GM21367 (cell line): ENCODE results near the gene CLPX.
"Not testable (repeated sequence)": the region's sequence is repeated elsewhere in the genome, so short reads cannot be mapped to it uniquely, and the experiment has no call there.

Experiments
- ATAC-seq: cut with Tn5 transposase; IDR thresholded peaks from one replicate; pipeline ENCODE4 v1.9.1; 2021; ENCODE audit not compliant: unreplicated experiment

The CLPX gene

DNA sequence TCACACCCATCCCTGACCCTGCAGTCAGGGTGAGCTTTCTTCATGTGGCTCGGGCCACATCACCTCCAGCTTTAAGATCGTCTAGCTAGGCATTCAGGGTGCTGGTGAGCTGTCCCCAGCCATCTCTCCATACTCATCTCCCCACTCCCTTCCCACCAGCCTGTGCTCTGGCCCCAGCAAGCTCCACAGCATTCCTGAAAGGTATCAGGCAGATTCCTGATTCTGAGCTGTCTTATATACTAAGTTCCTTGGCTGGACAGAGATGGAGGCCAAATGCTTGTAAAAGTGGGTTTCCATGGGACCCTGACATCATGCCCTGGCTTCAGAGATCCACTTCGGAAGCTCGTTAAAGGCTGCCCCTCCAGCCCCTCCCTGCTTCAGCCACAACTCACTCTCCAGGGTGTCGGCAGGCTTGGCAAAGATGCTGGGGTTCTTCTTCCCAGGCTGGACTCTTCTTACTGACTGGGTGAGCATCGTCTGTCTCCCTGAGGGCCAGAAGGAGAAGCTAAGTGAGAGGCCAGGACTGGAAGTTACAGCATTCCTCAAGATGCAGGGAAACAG, 22.2 kb upstream of the CLPX start:
- ATAC-seq: no peak

GRCh38 chr15:65206750-65207149, 21.6 kb upstream of the CLPX start:
- no peak for ATAC-seq

- no peak for ATAC-seq
Measured at GRCh38 chr15:65204931-65205660, 20.0 kb upstream of the CLPX start.

GRCh38 chr15:65204236-65204930, 19.2 kb upstream of the CLPX start:
- ATAC-seq: no peak

DNA sequence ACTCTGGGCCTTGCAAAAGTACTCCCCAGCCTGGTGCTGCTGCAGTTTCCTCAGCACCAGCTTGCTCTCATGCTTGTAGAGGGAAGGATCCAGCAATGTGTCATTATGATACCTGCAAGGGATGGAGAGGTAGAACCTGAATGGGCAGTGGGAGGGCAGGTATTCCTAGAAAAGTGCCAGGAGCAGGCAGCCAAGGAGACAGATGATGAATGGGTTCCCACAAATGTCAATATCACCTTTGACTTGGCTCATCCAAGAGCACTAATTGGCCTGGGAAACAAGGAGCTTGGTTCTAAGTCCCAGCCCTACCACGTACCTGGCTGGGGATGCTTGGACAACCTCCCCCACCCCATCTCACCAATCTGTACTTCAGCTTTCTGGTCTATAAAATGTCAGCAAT, 16.8 kb upstream of the CLPX start:
- no peak for ATAC-seq

GRCh38 chr15:65198571-65198970, 13.4 kb upstream of the CLPX start:
- no peak for ATAC-seq

GRCh38 chr15:65197337-65197645, 12.1 kb upstream of the CLPX start:
- no peak for ATAC-seq

DNA sequence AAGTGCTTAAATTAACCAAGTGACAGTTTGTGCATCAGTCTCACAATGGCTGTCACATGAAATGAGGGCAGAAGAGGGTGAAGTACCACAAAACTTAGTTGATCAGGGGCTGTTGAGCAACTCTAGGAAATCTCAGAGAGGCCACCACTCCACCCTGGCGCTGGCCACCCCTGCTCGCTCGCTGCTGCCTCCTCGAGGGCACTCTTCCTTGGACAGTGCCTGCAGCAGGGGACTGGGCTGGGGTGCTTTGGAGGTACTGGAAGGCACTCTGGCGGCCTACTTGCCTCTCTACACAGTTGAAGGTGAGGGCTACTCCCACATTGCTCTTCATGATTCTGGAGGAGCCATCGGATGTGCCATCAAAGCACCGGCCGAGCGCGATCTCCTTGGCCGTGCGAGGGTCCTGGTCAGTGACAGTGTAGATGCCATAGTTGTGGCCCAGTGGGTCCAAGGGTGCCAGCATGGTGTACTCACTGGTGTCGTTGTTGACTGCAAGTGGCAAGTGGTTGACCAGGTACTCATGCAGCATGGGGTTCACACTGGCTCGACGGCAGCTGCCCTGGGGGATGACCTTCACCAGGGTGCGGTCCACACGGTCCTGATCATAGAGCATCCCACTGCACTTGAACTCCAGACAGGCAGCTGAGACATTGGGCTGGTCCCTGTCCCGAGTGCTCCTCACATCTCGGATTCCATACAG, 11.6 kb upstream of the CLPX start:
- ATAC-seq: no peak

- no peak for ATAC-seq
Measured at GRCh38 chr15:65195548-65195923, 10.4 kb upstream of the CLPX start.

- ATAC-seq: no peak
Measured at GRCh38 chr15:65194826-65195547, 9.8 kb upstream of the CLPX start.

DNA sequence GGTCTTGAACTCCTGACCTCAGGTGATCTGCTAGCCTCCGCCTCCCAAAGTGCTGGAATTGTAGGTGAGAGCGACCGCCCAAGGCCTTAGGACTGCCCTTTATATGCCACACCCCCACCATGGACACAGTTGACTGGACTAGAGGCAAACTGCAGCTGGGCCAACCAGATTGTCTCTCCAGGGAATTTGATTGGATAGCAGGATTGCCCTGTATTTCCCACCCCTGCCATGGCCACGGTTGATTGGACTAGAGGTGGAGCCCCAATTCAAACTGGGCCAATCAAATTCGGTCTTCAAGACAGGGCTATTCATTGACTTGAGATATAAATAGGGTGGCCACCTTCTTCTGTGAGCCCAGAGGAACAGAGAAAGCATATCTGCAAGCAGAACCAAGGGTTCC, 6.9 kb upstream of the CLPX start:
- no peak for ATAC-seq

- ATAC-seq: no peak
Measured at GRCh38 chr15:65189102-65189740, 4.1 kb upstream of the CLPX start.

DNA sequence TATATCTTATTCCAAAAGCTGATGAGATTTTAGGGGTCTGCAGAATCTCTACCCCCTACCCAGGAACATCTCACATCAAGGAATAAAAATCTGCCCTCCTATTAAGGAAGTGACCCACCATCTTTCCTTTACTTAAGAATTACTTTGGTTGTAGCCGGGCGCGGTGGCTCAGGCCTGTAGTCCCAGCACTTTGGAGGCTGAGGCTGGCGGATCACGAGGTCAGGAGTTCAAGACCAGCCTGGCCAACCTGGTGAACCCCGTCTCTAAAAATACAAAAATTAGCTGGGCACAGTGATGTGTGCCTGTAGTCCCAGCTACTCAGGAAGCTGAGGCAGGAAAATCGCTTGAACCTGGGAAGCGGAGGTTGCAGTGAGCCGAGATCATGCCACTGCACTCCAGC, 3.3 kb upstream of the CLPX start:
- not testable (repeated sequence) for ATAC-seq

- ATAC-seq: peak; percentile 26
Measured at GRCh38 chr15:65184305-65184867, 756 bp downstream of the CLPX start.

DNA sequence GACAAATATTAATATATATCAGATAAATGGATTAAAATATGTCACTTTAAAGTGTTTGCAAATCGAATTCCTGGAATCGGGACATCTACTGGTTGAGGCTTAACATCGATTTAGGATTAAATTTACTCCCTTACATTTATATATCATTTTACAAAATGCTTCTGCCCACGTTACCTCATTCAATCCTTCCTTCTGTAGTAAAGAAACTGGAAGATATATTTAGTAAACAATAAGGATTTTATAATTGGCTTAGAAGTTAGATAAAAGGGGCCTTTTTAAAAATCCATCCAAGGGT, 1.3 kb downstream of the CLPX start:
- ATAC-seq: no peak

GRCh38 chr15:65182538-65182937, 2.6 kb downstream of the CLPX start:
- no peak for ATAC-seq

DNA sequence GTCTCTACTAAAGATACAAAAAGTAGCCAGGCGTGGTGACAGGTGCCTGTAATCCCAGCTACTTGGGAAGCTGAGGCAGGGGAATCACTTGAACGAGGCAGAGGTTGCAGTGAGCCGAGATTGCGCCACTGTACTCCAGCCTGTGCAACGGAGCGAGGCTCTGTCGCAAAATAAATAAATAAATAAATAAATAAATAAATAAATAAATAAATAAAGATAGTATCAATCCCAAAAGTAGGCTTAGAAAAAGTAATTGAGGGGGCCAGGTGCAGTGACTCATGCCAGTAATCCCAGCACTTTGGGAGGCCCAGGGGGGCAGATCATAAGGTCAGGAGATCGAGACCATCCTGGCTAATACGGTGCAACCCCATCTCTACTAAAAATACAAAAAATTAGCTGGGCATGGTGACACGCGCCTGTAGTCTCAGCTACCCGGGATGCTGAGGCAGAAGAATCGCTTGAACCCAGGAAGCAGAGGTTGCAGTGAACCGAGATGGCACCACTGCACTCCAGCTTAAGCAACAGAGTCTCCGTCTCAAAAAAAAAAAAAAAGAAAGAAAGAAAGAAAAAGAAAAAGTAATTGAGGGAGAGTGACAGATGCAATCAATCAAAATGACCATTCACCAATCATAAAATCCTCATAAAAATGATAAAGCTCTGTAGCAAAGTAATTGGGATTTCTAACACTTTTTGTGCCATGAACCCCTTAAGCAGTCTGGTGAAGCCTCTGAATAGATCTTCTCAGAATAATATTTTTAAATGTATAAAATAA, 3.4 kb downstream of the CLPX start:
- ATAC-seq: not testable (repeated sequence)

DNA sequence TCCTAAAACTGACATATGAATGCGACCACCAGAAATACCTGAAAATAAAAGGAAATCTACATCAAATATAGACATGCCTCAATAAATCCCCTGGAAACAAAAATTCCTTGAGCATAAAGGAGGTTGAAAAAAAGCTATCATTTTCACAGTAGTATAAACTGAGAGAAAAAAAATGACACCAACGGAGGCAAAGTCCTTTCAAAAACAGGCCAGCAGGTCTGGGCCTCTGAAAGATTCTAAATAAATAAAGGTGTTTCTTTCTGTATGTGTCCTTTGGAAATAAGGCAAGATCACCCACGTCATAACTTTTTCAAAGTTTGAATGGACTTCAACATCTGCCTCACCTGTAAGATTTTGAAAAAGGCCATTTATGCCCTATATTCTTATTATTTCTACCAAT, 5.0 kb downstream of the CLPX start:
- no peak for ATAC-seq

- no peak for ATAC-seq
Measured at GRCh38 chr15:65177901-65178300, 7.2 kb downstream of the CLPX start.

DNA sequence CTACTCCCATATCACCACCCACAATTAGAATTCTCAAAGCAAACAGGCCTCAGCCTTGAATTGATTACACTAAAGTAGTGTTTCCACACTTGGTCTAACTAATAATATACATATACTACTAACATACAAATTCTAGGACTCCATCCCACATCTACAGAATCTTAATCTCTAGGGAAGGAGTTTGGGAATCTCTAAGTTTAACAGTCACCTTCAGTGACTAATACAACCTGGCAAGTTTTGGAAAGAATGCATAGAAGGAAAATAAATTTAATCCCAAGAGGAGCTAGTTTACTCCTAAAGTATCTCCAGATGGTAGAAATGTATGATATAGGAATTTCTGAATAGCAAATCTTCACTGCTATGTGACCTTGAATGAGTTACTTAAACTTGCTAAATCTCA, 9.1 kb downstream of the CLPX start:
- ATAC-seq: no peak
